Thyroid gland (tissue), 4 donors: ENCODE results near the gene LRCH1. TPM values are rescaled to one million over a fixed set of nuclear protein-coding genes. Genes with fewer than 3 reads are reported as not detected.

ENCODE experiments used
- DNase-seq, 2 donors: peaks; one replicate each; pipeline ENCODE4 v3.0.0-alpha.2; 2019
- H3K27ac ChIP-seq, 3 donors: fragments of 200-600 bp; sonication (generic); 1 replicate in 2 of 3; 2 replicates in 1 of 3; pipeline ENCODE4 v1.5.1; 2016 to 2019; ENCODE audit warnings: mild to moderate bottlenecking in 1 of 3, moderate library complexity in 1 of 3
- H3K27me3 ChIP-seq: fragments of 200-600 bp; sonication (generic); one replicate; pipeline ENCODE4 v1.5.1; 2019
- H3K36me3 ChIP-seq, 2 donors: fragments of 200-600 bp; sonication (generic); one replicate each; pipeline ENCODE4 v1.5.1; 2016 to 2019
- H3K4me1 ChIP-seq, 2 donors: fragments of 200-600 bp; sonication (generic); one replicate each; pipeline ENCODE4 v1.5.1; 2017 to 2019
- H3K4me3 ChIP-seq, 3 donors: fragments of 200-600 bp; sonication (generic); replicated peaks in 1 of 3; 1 replicate in 2 of 3; 2 replicates in 1 of 3; pipeline ENCODE4 v1.5.1; 2016; ENCODE audit warnings: mild to moderate bottlenecking in 1 of 3
- H3K9me3 ChIP-seq: fragments of 200-600 bp; sonication (generic); one replicate; pipeline ENCODE4 v1.5.1; 2017
- POLR2A ChIP-seq, 2 donors: fragments of 450-650 bp; IDR thresholded peaks; one replicate each; pipeline ENCODE4 v1.6.1; 2017; ENCODE audit warnings: antibody characterized with exemption in 2 of 2, mild to moderate bottlenecking in 2 of 2, moderate library complexity in 1 of 2
- WGBS, 2 donors: methylation state at CpG; one replicate each; pipeline ENCODE4 v1.1.5; 2017; 5-methylcytosine and 5-hydroxymethylcytosine counted together
- intact Hi-C: fragments of 100-400 bp; cut with DNase I; formaldehyde crosslinking; loops from one replicate; pipeline ENCODE4 v1.15.1; 2023
- total RNA-seq, 4 donors: library from RNA; depleted of rRNA; stranded (reverse); fragments of >200 nt; gene quantifications; one replicate each; pipeline ENCODE4 v1.2.3, GENCODE V29; 2016
- TF ChIP-seq, protein P1 (sequence below), 6 experiments: fragments of 200-600 bp in 3 of 6; fragments of 450-650 bp in 3 of 6; sonication (generic) in 3 of 6; IDR thresholded peaks; one replicate each; pipeline ENCODE4 v1.5.1; 2016 to 2019; ENCODE audit warnings: antibody characterized with exemption in 6 of 6, mild to moderate bottlenecking in 2 of 6, inconsistent platforms in 1 of 6, moderate library complexity in 1 of 6

LRCH1 gene
- total RNA-seq, 4 donors from 2014 or later = 13.5 to 19.3 (median 15.9) TPM

DNA sequence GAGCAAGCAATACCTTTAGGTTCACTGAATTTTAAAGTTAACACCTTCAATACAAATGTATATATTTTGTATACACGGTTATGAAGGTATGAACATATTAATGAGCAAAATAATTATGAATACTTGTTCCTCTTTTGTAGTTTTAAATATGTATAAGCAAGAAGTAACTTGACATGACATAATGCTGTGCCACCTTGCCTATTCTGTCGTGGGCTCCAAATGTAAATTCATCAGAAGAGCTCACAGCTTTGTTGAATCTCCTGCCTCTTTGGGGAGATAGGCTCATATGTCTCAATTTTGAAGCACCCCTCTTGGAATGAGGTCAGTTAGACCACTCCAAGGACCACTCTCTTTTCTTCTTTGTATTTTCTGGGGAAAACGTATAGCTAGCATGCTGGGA, 59.3 kb downstream of the LRCH1 start:
- peaks cover 4 to 19% of the 10 kb centered on the region in 2 donors for H3K4me1 ChIP-seq
- H3K9me3 ChIP-seq = no peaks in the 10 kb centered on the region
- DNase-seq = no peak
- 92 to 93% methylated on average over 3 of the region's 3 CpGs for WGBS, 2 donors
- H3K4me3 ChIP-seq = no peak overlapping the region
- no peaks in the 10 kb centered on the region for H3K36me3 ChIP-seq
- intact Hi-C loops = no loop called here
- no peak for TF ChIP-seq POLR2A (IDR thresholded peaks at IDR 0.05)
- TF ChIP-seq, protein P1, sequence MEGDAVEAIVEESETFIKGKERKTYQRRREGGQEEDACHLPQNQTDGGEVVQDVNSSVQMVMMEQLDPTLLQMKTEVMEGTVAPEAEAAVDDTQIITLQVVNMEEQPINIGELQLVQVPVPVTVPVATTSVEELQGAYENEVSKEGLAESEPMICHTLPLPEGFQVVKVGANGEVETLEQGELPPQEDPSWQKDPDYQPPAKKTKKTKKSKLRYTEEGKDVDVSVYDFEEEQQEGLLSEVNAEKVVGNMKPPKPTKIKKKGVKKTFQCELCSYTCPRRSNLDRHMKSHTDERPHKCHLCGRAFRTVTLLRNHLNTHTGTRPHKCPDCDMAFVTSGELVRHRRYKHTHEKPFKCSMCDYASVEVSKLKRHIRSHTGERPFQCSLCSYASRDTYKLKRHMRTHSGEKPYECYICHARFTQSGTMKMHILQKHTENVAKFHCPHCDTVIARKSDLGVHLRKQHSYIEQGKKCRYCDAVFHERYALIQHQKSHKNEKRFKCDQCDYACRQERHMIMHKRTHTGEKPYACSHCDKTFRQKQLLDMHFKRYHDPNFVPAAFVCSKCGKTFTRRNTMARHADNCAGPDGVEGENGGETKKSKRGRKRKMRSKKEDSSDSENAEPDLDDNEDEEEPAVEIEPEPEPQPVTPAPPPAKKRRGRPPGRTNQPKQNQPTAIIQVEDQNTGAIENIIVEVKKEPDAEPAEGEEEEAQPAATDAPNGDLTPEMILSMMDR (IDR thresholded peaks at IDR 0.05) = no peak
- H3K27ac ChIP-seq = no peak overlapping the region
- H3K27me3 ChIP-seq = no peaks in the 10 kb centered on the region

DNA sequence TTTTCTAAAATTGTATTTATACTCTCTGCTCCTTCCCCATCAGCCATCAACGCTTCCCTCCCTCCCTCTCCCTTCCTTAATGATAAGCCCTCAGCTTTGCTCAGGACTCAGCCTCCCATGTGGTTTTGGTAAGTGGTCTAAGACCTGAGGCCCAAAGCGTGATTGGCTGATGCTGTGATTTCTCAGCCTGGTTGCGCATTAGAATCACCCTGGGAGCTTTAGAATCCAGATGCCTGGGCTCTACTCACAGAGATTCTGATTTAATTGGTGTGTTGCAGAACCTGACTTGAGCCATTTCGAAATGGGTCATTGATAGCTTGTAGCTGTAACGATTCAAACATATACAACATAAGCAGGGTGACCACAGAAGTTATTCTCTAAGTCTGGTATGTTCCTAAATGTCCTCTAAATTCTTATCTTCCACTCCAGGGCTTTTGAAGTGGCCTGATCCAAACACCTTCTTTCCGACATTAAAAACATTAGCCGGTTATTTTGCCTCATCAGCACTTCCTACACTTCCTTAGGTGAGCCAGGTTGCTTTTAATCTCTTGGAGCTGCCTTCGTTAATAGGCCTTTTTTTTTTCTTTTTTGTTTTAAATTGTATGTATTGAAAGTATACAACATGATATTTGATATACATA, 60.6 kb downstream of the LRCH1 start:
- no peak overlapping the region for H3K27ac ChIP-seq
- no peak for DNase-seq
- no peak overlapping the region for H3K4me3 ChIP-seq
- H3K27me3 ChIP-seq = no peaks in the 10 kb centered on the region
- no peaks in the 10 kb centered on the region for H3K36me3 ChIP-seq
- no peak for TF ChIP-seq POLR2A (IDR thresholded peaks at IDR 0.05)
- TF ChIP-seq, protein P1 (IDR thresholded peaks at IDR 0.05) = no peak
- intact Hi-C loops = no loop called here
- no peaks in the 10 kb centered on the region for H3K9me3 ChIP-seq
- WGBS, 2 donors = 59 to 63% methylated on average over 8 of the region's 8 CpGs
- peaks cover 0 to 18% of the 10 kb centered on the region in 2 donors for H3K4me1 ChIP-seq

DNA sequence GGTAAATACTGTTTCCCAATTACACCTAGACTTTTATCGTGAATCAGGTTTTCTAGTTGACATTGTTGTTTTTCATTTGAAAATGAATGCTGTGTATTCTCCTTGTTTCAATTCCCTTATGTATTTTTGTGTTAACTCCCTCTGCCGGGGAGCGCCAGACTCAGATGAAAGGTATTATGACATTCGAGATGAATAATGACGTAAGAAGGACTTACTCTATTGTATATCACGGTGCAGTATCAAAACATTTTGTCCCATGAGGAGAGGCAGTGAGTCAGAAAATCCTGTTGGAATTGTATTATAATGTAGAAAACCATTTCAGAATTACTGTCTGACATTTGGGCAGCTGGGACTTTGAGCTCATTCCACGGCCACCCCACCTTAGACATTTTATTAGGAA, 61.6 kb downstream of the LRCH1 start:
- H3K27me3 ChIP-seq = no peaks in the 10 kb centered on the region
- DNase-seq = no peak
- intact Hi-C loops = no loop called here
- H3K27ac ChIP-seq = no peak overlapping the region
- H3K4me1 ChIP-seq = peaks cover 0 to 18% of the 10 kb centered on the region in 2 donors
- no peaks in the 10 kb centered on the region for H3K9me3 ChIP-seq
- TF ChIP-seq POLR2A (IDR thresholded peaks at IDR 0.05) = no peak
- TF ChIP-seq, protein P1 (IDR thresholded peaks at IDR 0.05) = no peak
- no peak overlapping the region for H3K4me3 ChIP-seq
- 83 to 87% methylated on average over 7 of the region's 7 CpGs for WGBS, 2 donors
- H3K36me3 ChIP-seq = no peaks in the 10 kb centered on the region

DNA sequence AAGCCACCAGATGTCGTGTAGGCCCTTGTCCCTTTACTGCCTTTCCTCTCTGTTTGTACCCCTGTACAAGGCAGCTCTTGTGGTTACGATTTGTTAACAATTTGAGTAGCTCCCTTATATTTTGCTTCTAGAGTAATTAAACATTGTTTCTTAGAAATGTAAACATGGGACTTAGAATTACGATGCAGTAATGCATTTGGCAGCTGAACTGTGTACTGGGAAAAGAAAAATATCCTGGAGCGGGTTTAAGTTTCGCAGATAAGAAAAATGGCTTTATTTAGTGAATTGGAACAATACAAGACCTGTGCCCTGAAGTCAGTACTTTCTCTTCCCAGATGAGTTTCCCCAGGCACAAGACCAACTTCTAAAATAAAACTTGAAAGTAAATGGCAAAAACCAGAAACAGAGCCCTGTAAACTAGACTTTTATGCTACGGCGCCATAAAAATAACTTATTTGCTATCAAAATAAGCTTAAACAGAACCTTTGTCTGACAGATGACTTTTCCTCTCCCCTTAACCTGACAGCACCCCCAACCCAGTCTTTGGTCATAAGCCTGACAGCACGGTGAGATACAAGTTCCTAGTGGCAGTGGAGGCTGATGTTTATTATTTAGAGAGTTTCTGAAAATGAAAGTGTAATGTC, 63.0 kb downstream of the LRCH1 start:
- Histone ChIP-seq H3K4me1 (peaks cover 0 to 18% of the 10 kb centered on the region in 2 donors), H3K36me3 (no peaks in the 10 kb centered on the region), H3K9me3 (no peaks in the 10 kb centered on the region), H3K27me3 (no peaks in the 10 kb centered on the region), H3K4me3 (no peak overlapping the region), H3K27ac (peak overlapping the region; percentile 22 to 57 (median 44))
- WGBS, 2 donors = 71 to 76% methylated on average over 8 of the region's 8 CpGs
- DNase-seq = no peak
- no peak for TF ChIP-seq POLR2A (IDR thresholded peaks at IDR 0.05)
- TF ChIP-seq, protein P1 (IDR thresholded peaks at IDR 0.05) = no peak
- intact Hi-C loops = no loop called here

DNA sequence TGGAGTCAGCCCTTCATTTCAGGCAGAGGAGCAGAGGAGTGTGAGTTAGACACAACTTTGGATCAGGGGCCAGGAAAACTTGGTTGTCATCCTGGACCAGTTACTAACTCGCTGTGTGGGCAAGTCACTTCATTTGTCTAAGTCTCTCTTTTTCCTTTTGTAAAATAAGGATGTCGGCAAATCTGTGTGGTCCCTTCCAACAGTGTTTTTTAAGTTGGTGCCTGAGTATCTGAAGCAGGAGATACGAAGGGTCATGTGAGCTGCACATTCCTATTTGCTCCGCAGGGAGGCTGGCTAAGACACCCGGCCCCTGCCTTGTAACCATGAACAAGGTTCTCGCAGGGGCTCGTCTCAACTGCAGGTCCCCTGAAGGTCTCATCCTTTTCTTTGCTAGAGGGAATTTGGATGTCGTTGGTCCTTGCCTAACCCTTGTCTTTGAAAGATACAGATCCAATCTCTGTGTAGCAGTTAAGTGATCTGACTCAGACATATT, 64.3 kb downstream of the LRCH1 start:
- intact Hi-C loops = no loop called here
- peaks cover 0 to 21% of the 10 kb centered on the region in 2 donors for H3K4me1 ChIP-seq
- TF ChIP-seq, protein P1 (IDR thresholded peaks at IDR 0.05) = no peak
- no peak for TF ChIP-seq POLR2A (IDR thresholded peaks at IDR 0.05)
- no peaks in the 10 kb centered on the region for H3K36me3 ChIP-seq
- H3K27me3 ChIP-seq = no peaks in the 10 kb centered on the region
- H3K9me3 ChIP-seq = no peaks in the 10 kb centered on the region
- peak overlapping the region in 1 of 3 donors; percentile 27 for H3K27ac ChIP-seq
- 78 to 79% methylated on average over 8 of the region's 8 CpGs for WGBS, 2 donors
- H3K4me3 ChIP-seq = no peak overlapping the region
- DNase-seq = no peak
